ENCODE data around the gene CNGA1.

The CNGA1 gene

GRCh38 chr4:48016141-48017107 lies at the start of gene CNGA1, which contains the start of gene NIPAL1:
Gene CNGA1 (minus strand): TSS chr4:48016681. CDS start chr4:47952689, 63,992 bp downstream.
Gene NIPAL1 (plus strand): TSS chr4:48016772. CDS start chr4:48016840, 68 bp downstream.
- ATAC-seq (ENCODE audit: insufficient read depth, low read depth), result no peak
- H3K27ac ChIP-seq (ENCODE audit: low read length), result no peak within 1 kb of the TSS

DNA sequence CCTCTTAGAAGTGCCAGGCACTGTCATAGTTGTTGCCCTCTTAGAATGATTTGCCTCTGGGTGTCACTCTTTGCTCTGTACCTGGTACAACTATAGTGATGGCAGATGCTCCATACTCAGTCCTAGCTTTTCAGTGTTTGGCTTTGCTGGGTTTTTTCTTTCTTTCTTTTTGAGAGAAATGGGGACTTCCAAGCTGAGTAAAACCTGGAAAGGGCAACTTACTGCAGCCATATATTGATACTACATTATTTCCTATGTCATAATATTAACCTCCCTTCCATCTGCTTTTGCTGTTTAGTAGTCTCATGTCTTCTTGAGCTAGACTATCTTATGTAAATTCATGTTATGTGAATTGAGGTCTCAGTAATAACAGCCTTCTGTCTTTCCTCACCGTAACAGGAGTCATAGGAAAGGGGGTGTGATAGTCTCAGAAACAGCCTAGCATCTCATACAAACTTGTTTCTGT lies 49.1 kb upstream of the CNGA1 start:
- ATAC-seq (ENCODE audit: insufficient read depth, low read depth) (no peak), DNase-seq (no peak)
- TF ChIP-seq EZH2 (IDR thresholded peaks at IDR 0.05; ENCODE audit: borderline replicate concordance, low read depth, low read length, severe bottlenecking) (no peak), CTCF (IDR thresholded peaks at IDR 0.05; ENCODE audit: borderline replicate concordance, extremely low read depth, low read length, poor library complexity, severe bottlenecking) (no peak)

More at GRCh38 chr4:48016141-48017107, at the start of gene CNGA1, which contains the start of gene NIPAL1:
- Histone ChIP-seq H3K27me3 (ENCODE audit: insufficient read depth, low read length, poor library complexity) (no peaks in the 10 kb centered on the region), H3K4me1 (ENCODE audit: insufficient read depth, low read length) (no peaks in the 10 kb centered on the region), H3K36me3 (ENCODE audit: insufficient read depth, low read length) (no peaks in the 10 kb centered on the region), H3K4me2 (ENCODE audit: insufficient read depth, low read length) (no peak within 1 kb of the TSS), H3K79me2 (ENCODE audit: insufficient read depth, low read length) (no peaks in the 10 kb centered on the region), H3K4me3 (ENCODE audit: low read depth in 1 of 2, low read length in 2 of 2) (no peak within 1 kb of the TSS), H4K20me1 (ENCODE audit: insufficient read depth, low read length) (no peaks in the 10 kb centered on the region), H3K9me3 (ENCODE audit: insufficient read depth, low read length, severe bottlenecking) (no peaks in the 10 kb centered on the region), H2AFZ (ENCODE audit: low read depth, low read length) (no peak within 1 kb of the TSS), H3K9ac (ENCODE audit: low read depth, low read length) (no peak within 1 kb of the TSS)
- TF ChIP-seq EZH2 (IDR thresholded peaks at IDR 0.05; ENCODE audit: borderline replicate concordance, low read depth, low read length, severe bottlenecking) (no peak), CTCF (IDR thresholded peaks at IDR 0.05; ENCODE audit: borderline replicate concordance, extremely low read depth, low read length, poor library complexity, severe bottlenecking) (no peak)
- DNase-seq, result no peak

GRCh38 chr4:48064349-48064748 lies 47.9 kb upstream of the CNGA1 start:
- Histone ChIP-seq H3K9ac (ENCODE audit: low read depth, low read length) (no peak overlapping the region), H3K27ac (ENCODE audit: low read length) (no peak overlapping the region), H3K79me2 (ENCODE audit: insufficient read depth, low read length) (no peaks in the 10 kb centered on the region), H3K27me3 (ENCODE audit: insufficient read depth, low read length, poor library complexity) (no peaks in the 10 kb centered on the region), H3K9me3 (ENCODE audit: insufficient read depth, low read length, severe bottlenecking) (no peaks in the 10 kb centered on the region), H2AFZ (ENCODE audit: low read depth, low read length) (no peak overlapping the region), H3K36me3 (ENCODE audit: insufficient read depth, low read length) (no peaks in the 10 kb centered on the region), H3K4me3 (ENCODE audit: low read depth in 1 of 2, low read length in 2 of 2) (no peak overlapping the region), H3K4me1 (ENCODE audit: insufficient read depth, low read length) (no peaks in the 10 kb centered on the region), H4K20me1 (ENCODE audit: insufficient read depth, low read length) (no peaks in the 10 kb centered on the region), H3K4me2 (ENCODE audit: insufficient read depth, low read length) (no peak overlapping the region)
- TF ChIP-seq EZH2 (IDR thresholded peaks at IDR 0.05; ENCODE audit: borderline replicate concordance, low read depth, low read length, severe bottlenecking), result no peak
- no peak for TF ChIP-seq CTCF (IDR thresholded peaks at IDR 0.05; ENCODE audit: borderline replicate concordance, extremely low read depth, low read length, poor library complexity, severe bottlenecking)
- ATAC-seq (ENCODE audit: insufficient read depth, low read depth) (no peak), DNase-seq (no peak)

More for the DNA sequence above, 49.1 kb upstream of the CNGA1 start:
- H3K9me3 ChIP-seq (ENCODE audit: insufficient read depth, low read length, severe bottlenecking), result no peaks in the 10 kb centered on the region
- H3K27ac ChIP-seq (ENCODE audit: low read length), result no peak overlapping the region
- no peaks in the 10 kb centered on the region for H3K4me1 ChIP-seq (ENCODE audit: insufficient read depth, low read length)
- no peaks in the 10 kb centered on the region for H3K27me3 ChIP-seq (ENCODE audit: insufficient read depth, low read length, poor library complexity)
- no peak overlapping the region for H2AFZ ChIP-seq (ENCODE audit: low read depth, low read length)
- no peak overlapping the region for H3K9ac ChIP-seq (ENCODE audit: low read depth, low read length)
- H3K4me3 ChIP-seq (ENCODE audit: low read depth in 1 of 2, low read length in 2 of 2), result no peak overlapping the region
- no peak overlapping the region for H3K4me2 ChIP-seq (ENCODE audit: insufficient read depth, low read length)
- no peaks in the 10 kb centered on the region for H3K79me2 ChIP-seq (ENCODE audit: insufficient read depth, low read length)
- no peaks in the 10 kb centered on the region for H3K36me3 ChIP-seq (ENCODE audit: insufficient read depth, low read length)
- no peaks in the 10 kb centered on the region for H4K20me1 ChIP-seq (ENCODE audit: insufficient read depth, low read length)
